HG02870 (cell line): Measurements from ENCODE around the gene PEF1.

Experiments
- ATAC-seq: cut with Tn5 transposase; IDR thresholded peaks from one replicate; pipeline ENCODE4 v1.9.1; 2021; ENCODE audit warnings: mild to moderate bottlenecking, moderate library complexity; ENCODE audit not compliant: unreplicated experiment

PEF1 gene, protein sequence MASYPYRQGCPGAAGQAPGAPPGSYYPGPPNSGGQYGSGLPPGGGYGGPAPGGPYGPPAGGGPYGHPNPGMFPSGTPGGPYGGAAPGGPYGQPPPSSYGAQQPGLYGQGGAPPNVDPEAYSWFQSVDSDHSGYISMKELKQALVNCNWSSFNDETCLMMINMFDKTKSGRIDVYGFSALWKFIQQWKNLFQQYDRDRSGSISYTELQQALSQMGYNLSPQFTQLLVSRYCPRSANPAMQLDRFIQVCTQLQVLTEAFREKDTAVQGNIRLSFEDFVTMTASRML

DNA sequence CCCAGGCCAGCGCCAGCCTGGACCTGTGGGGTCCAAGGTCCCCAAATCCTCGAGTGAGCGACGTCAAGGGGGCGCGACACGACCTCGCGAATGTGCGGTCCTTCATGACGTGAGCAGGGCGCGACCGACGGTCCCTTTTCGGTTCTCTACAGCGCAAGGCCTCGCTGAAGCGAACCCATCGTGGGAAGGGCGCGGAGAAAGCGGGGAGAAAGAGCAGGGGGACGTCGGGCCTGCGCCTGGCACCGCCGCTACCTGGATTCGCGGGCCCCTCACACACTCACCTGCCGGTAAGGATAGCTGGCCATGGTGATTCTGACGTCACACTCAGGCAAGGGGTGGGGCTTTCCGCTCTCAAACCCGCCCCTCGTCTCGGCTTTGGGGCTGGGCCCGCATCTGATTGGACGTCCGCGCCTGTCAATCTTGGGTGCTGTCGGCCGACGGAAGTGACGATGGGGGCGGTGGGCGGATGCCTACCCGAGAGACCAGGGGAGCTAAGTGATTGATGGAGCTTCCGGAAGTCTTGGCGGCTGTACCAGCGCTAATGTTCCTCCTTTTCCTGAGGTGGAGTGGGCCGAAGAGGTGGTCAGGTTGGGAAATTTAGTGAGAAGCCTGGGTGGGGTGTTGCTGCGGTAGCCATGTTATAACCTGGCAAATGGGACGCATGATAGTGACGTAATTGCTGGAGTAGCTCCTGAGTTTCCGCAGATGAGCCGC is at the start of gene PEF1:
PEF1 (minus strand) TSS at position 317 of the 714 bp plus-strand sequence; CDS start at position 305, 12 bp downstream.
- peak; percentile 90 for ATAC-seq

DNA sequence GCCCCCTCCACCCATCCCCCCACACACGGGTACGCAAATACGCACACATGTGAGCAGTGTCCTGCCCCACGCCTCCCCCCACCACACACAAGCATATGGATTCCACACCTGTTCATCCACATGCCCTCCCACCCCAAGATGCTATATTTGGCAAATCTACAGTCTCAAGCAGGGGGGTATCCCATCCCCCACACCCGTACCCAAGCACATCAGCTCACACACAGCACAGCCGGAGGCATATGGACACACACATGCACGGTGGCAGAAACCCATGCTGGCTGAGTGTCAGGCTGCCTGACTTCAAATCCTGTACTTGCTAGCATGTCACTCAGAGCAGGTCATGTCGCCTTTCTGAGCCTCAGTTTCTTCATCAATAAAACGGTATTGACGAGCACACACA is 48.6 kb upstream of the PEF1 start:
- no peak for ATAC-seq

DNA sequence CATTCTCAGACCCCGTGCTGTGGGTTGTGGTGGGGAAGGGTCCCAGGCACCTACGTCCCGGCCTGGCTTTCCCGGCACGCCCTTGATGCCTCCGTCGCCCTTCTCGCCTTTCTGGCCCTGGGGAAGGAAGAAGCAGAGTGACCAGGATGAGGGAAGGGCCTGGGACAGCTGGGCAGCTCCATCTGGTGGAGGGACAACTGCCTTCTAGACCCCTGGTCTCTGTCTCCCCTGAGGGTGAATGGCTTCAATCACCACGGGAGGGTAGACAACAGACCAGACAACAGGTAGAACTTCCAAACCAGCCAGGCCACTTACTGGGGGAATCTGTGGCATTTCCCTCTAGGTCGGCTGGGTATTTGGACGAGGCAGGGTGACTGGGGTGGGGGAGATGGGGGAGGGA is 47.3 kb upstream of the PEF1 start:
- ATAC-seq = no peak

DNA sequence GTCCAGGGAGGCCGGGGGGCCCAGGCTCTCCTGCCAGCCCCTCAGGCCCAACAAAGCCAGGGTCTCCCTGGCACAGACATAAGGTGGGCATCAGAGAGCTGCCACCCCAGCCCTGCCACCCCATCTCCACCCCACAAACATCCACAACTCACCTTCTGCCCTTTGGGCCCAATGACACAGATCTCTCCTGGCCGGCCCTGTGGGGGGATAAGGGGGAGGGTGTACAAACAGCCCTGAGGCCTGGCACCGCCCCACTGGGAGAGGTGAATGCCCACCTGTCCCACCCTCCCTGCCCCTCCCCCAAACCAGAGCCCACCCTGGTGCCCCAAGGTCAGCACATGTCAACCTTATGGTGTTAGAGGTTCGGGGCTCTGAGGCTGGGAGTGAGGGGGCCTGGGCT is 46.8 kb upstream of the PEF1 start:
- no peak for ATAC-seq

DNA sequence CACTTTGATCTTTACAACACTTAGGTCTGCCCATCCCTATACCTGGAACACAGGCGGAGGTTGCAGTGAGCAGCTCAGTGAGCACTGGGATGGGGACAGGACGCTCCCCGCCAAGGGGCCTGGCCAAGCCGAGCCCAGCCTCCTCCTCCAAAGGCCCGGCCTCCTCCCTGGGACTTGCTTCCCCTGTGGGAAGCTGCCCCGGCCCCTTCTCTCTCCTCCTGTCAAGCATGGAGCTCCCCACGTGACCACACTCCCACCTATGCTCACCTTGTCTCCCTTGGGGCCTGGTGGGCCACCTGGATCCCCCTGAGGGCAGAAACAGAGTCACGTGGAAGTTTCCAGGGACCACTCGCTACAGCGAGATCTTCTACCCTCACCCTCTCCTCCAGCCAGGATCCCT is 46.2 kb upstream of the PEF1 start:
- ATAC-seq = no peak

DNA sequence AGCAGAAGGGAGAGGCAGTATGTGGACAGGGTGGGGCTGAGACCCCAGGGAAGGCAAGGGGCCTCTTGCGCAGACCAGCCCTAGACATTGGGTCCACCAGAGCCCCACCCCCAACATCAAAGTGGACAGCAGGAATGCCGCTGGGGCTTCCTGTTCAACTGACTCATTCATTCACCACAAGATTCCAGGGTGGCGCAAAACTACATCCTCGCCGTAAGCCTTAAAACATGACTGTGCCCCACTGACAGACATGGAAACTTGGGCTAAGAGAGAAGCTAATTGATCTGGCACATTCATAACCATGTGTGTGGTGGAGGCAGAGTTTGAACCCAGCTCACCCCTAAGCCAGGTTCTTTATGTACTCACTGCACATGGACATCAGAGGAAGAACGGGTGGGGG is 45.2 kb upstream of the PEF1 start:
- ATAC-seq = no peak

DNA sequence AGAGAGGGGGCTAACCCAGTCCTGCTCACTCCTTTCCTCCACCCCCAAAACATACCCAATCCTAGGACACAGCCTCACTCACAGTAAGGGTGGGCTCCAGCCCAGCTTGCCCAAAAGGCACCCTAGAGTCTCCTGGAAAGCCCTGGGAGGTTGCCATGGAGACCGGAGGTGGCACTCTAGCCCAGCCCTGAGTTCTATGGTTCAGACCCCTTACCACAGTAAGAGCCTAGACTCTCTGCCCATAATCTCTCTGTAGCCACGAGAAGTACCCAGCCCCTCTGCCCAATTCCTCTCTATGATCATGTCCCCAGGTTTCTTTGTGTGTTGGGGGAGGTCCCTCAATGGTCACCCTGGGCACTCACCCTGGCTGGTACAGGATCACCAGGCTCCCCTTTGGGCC is 44.7 kb upstream of the PEF1 start:
- ATAC-seq = no peak

DNA sequence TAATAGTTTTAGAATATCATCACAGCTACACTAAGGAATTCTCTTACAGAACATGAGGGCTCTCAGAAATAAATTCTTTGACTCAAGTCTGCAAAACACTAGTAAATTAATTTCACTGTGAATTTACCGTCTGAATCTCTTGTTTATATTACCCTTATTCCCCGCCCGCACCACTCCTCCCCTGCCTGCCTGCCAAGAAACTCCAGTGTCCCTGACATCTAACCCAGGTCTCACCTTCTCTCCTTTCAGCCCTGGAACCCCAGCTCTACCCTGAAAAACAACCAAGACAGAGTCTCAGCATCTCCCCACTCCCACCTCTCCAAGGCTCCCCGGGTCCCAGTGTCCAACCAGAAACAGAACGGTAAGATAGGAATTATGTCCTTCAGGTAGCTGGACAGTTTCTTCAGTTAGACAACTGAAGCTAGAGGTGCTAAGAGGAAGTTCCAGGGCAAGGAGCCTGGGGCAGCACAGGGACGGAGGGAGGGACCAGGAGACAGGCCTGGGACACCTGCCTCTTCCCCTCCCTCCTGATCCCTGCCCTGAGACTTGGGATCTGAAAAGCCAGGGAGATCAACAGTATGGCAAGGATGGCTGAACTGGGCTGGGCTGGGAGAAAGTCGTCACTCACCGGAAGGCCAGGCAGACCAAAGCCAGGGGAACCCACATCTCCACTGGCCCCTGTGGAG is 43.7 kb upstream of the PEF1 start:
- no peak for ATAC-seq

DNA sequence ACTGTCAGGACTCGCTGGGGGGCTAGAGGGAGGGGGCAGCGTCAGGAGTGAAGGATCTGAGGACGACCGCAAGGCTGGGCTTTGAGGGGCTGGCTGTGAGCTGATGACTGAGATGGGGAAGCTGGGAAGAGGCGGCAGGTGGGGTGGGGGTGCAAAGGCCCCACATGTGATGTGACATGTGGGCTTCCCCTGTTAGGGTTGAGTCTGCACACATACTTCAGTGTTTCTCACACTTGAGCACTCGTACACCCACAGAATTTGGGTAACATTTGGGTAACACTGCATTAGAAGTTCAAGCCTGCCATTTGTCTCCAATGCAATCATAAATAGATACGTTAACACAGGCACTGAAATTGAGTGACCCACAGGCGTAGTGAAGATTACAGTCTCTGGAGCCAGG is 42.9 kb upstream of the PEF1 start:
- no peak for ATAC-seq

DNA sequence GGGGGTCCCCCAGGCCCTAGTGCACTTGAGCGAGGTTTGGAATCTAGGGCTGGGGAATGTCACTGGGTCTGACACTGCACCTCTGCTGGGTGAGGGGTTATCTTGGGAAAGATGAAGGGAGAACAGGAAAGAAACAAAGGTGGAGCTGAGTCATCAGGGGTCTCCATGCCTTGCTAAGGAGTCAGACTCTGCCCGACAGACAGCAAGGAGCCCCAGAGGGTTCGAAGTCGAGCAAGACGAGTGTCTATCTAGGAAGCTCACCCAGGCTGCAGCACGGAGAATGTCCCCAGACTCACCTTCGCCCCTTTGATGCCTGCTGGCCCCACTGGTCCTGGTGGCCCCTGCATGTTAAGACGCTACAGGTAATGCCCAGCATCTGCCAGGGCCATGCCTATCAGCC is 41.1 kb upstream of the PEF1 start:
- ATAC-seq = no peak

DNA sequence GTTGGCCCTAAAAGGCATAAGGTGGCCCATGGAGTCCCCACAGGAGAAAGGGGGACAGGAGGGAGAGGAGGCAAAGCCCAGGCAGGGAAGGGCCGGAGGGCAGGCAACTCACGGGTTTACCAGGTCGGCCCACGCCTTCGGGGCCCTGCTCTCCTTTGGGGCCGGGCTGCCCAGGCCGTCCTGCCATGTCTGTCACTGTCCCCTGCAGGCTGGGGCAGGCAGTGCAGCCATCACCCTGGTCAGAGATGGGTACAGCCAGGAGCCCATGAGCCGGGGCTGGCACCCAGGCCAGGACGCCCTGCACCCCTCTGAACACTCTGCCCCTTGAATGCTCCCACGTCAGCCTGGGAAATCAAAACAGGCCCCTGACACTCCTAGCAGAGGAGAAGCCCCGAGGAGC is 39.3 kb upstream of the PEF1 start:
- no peak for ATAC-seq

DNA sequence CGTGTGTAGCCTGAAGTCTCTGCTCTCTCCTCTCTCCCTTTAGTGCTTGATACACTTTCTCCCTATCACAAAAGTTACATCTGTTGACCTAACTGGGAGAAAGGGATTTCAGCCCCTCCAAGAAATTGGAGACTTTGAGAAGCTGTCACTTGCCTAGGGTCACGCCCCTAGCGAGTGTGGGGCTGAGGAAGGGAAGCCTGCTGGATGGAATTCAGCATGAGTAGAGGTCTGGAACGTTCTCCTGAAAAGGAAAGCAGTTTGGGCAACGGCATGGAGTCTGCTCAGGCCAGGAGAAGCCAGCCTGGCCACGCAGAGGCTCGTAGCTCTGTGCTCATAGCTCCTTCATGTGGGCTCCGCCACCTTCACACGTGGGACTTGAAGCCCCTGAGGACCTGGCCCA is 36.7 kb upstream of the PEF1 start:
- no peak for ATAC-seq

DNA sequence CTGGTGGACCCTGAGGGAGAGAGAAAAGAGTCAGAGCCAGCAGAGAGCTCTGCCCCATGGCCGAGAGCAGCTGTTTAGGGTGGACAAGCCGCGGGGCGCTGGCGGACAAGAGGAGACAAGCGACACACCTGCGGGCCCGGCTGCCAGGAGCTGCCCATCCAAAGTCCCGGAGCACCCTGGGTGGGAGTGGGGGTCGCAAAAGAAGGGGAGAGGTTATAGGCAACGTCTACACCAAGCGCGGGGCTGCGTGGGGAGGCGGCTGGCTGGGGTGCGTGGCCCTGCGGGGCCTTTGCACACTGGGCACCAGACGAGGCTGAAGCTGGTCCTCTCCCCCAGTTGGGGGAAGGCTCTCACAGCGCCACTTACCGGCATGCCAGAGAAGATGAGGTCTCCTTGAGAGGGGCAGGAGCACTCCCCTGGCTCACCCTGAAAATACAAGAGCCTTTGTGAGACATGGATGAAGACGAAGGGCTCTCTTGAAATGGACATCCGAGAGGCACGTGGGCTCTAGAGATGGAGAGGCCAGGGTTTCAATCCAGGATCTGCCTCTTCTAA is 35.1 kb upstream of the PEF1 start:
- ATAC-seq = no peak

DNA sequence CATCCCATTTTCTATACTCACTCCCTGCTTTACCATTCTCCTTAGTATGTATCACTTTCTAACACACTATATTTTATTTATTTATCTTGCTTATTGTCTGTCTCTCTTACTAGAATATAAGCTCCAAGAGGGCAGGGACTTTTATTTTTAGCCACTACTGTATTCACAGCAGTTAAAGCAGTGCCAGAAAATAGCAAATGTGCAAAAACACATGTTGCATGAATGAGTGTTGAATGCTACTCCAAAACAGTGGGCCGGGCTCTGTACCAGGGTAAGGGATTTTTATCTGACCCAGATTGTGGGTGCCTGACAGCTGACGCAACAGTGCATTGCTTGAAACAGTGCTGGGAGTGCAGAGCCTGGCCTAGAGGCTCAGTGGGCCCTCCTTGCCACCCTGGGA is 34.4 kb upstream of the PEF1 start:
- ATAC-seq = no peak

DNA sequence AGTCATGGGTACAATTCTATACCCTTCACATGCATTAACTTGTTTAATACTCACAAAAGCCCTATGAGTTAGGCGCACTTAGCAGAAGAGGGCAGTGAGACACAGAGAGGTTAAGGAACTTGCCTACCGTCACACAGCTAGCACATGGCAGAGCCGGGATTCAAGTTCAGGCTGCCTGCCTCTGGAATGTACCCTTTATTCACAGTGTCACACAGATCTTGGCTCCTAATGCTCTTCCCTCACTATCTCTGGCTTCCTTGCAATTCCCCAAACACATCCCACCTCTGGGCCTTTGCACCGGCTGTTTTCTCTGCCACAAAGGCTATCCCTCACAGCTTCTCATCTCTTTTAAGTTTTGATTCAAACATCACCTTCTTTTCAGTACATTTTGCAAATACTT is 34.0 kb upstream of the PEF1 start:
- no peak for ATAC-seq

DNA sequence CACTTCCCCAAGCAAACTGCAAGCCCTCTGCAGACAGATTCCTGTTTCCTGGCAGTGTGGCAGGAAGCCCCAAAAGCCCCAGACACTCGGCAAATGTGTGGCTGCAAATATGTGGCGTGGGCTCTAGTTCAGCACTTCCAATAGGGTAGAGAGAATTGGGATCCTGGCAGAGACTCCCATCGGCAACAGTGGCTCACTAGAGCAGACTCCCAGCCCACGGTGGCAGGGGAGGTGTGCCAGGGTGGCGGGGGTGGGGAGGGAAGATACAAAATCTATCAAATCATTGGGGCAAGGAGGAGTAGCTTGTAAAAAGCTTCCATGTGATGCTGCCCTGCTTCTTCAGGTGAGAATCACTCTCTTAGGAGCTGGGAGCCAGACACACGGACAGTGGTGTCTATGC is 33.3 kb upstream of the PEF1 start:
- no peak for ATAC-seq

DNA sequence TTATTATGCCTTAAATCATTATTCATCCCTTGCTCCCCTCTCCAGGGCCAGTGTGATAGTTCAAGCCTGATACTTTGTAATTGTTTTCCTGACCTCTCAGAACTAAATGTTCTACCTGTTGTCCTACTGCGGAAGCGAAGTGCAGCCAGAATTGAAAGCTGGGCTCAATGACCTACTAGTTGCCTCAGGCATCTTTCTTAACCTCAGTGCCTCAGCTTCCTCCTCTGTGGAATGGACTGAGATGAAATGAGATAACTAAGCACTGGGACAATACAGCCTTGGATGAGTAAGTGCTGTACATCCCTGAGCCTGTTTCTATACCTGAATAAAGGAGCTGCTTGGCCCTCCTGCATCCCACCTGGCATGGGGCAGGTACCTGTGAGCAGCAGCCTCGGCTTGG is 32.7 kb upstream of the PEF1 start:
- ATAC-seq = no peak

DNA sequence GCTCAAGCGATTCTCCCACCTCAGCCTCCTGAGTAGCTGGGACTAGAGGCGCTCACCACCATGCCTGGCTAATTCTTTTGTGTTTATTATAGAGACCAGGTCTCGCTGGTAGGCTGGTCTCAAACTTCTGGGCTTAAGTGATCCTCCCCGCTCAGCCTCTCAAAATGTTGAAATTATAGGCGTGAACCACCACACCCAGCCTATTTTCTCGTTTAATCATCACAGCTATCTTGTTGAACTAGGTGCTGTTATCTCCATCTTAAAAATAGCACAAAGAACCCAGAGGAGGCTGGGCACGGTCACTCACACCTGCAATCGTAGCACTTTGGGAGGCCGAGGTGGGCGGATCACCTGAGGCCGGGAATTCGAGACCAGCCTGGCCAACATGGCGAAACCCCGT is 31.1 kb upstream of the PEF1 start:
- ATAC-seq = no peak

DNA sequence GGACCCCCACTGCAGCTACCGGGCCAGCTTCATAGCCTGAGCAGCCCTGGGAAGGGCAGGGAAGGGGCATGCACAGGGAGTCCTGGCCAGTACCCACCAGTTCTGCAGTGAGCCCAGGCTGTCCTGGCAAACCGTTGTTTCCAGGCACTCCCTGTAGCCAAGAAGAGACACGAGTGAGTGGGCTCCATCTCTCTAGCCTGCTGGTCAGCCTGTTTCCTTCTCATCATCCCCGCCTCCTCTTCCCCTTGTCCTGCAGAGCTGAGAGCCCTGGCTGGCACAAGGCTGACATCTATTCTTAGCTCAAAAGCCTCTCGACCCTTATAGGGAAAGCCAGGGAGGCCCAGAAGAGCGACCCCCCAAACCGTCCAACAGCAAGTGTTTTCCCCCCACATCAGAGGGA is 30.5 kb upstream of the PEF1 start:
- no peak for ATAC-seq

DNA sequence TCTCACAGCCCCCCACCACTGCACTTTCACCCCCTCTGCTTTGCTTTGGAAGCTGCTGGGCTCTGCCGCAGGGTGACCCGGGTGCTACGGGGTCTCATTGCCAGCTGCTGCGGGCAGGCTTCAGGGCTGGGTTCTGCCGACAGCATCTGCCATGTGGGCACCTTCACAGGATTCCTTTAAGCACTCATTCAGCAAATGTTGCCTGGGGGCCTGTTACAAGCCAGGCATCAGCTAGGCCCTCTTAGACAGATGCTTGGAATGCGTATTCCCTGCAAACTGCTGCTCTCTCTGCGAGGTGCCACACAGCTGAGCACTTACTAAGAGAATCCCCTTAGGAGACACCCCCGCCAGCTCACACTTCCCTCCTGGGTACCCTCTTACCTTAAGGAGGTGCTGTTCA is 29.9 kb upstream of the PEF1 start:
- no peak for ATAC-seq

DNA sequence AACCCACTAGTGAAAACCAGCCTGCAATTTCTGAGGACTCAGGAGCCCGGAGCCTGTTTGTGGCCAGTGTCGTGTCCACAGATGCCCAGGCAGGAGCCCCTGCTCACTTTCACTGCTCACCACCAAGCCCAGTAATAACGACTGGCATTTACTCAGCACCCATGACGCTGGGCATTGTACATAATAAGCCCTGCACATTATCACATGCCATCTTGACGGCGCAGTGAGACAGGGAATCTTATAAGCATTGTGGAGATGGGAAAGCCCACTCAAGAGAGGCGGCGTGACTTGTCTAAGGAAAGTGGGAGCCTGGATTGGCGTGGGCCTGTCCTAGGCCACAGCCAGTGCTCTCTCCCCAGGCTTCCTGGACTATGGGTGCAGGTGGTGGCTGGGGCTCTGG is 28.8 kb upstream of the PEF1 start:
- no peak for ATAC-seq

DNA sequence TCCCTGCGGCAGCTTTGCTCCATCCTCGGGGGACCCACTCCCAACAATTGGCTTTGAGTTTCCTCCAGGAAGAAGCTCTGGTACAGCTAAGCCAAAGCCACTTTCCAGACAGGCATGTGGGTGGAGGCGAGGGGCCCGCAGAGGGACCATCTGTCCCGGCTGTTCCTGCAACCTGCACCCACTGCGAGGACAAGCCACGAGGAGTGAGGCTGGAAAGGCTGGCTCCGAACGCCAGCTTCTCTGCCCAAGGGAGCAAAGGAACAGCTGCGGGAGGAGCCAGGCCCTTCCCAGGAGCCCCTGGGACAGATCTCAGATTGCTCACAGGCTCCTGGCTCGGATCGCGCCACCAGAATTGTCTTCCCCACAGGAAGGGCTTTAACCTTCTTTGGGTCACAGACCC is 28.3 kb upstream of the PEF1 start:
- ATAC-seq = no peak
